GM12874 (cell line): ENCODE measurements around the gene MINAR2.
A peak's percentile ranks its signal among the peaks of the same experiment; 100 is the strongest.

ENCODE experiments used
- CTCF ChIP-seq: IDR thresholded peaks from 2 replicates; pipeline ENCODE4 v1.5.1; 2011; ENCODE audit warnings: low read depth, mild to moderate bottlenecking, control low read depth, low read length, moderate library complexity; ENCODE audit not compliant: insufficient read depth

The MINAR2 gene

GRCh38 chr5:129763651-129764050, 15.8 kb downstream of the MINAR2 start:
- no peak for TF ChIP-seq CTCF

GRCh38 chr5:129766798-129767197, 18.9 kb downstream of the MINAR2 start:
- TF ChIP-seq CTCF = no peak

- peak; percentile 77 for TF ChIP-seq CTCF
These were observed 20.1 kb downstream of the MINAR2 start for GRCh38 chr5:129767927-129768380.

- TF ChIP-seq CTCF = no peak
These were observed 20.8 kb downstream of the MINAR2 start for GRCh38 chr5:129768735-129769134.

- no peak for TF ChIP-seq CTCF
These were observed 22.3 kb downstream of the MINAR2 start for GRCh38 chr5:129770024-129770820.

- TF ChIP-seq CTCF = peak; percentile 64
These were observed 23.4 kb downstream of the MINAR2 start for GRCh38 chr5:129771058-129771838.

GRCh38 chr5:129773376-129773775, 25.5 kb downstream of the MINAR2 start:
- TF ChIP-seq CTCF = no peak
